Peyer's patch (tissue), 4 donors: ENCODE results near the gene SKAP2. TPM values are rescaled to one million over a fixed set of nuclear protein-coding genes. Genes with fewer than 3 reads are reported as not detected.

ENCODE experiments used
- DNase-seq, 3 donors: peaks; one replicate each; pipeline ENCODE4 v3.0.0-alpha.2; 2017 to 2019
- H3K27ac ChIP-seq, 4 donors: fragments of 200-600 bp; sonication (generic); one replicate each; pipeline ENCODE4 v1.5.1; 2016 to 2019
- H3K27me3 ChIP-seq, 2 donors: fragments of 200-600 bp; sonication (generic); one replicate each; pipeline ENCODE4 v1.5.1; 2019
- H3K36me3 ChIP-seq, 3 donors: fragments of 200-600 bp; sonication (generic); one replicate each; pipeline ENCODE4 v1.5.1; 2016 to 2019
- H3K4me1 ChIP-seq, 4 donors: fragments of 200-600 bp; sonication (generic); one replicate each; pipeline ENCODE4 v1.5.1; 2016 to 2019
- H3K4me3 ChIP-seq, 4 donors: fragments of 200-600 bp; sonication (generic); 1 replicate in 3 of 4; 2 replicates in 1 of 4; pipeline ENCODE4 v1.5.1; 2016 to 2019; ENCODE audit warnings: mild to moderate bottlenecking in 1 of 4
- H3K9me3 ChIP-seq, 4 donors: fragments of 200-600 bp; sonication (generic); one replicate each; pipeline ENCODE4 v1.5.1; 2016 to 2019; ENCODE audit warnings: mild to moderate bottlenecking in 1 of 4
- CTCF ChIP-seq, 6 experiments: fragments of 450-650 bp in 4 of 6; fragments of 200-600 bp in 2 of 6; sonication (generic) in 1 of 6; IDR thresholded peaks; one replicate each; pipeline ENCODE4 v1.5.1; 2017 to 2019; ENCODE audit warnings: antibody characterized with exemption in 6 of 6, mild to moderate bottlenecking in 3 of 6, moderate library complexity in 1 of 6
- POLR2A ChIP-seq, 2 donors: fragments of 450-650 bp; IDR thresholded peaks; one replicate each; pipeline ENCODE4 v1.5.1; 2017; ENCODE audit warnings: antibody characterized with exemption in 2 of 2, mild to moderate bottlenecking in 2 of 2, moderate library complexity in 2 of 2
- total RNA-seq, 4 donors: library from RNA; depleted of rRNA; stranded (reverse); fragments of >200 nt; gene quantifications; one replicate each; pipeline ENCODE4 v1.1.0, GENCODE V29; 2016

Gene SKAP2
- total RNA-seq, 4 donors from 2014 or later, result 32.2 to 101 (median 37.9) TPM

DNA sequence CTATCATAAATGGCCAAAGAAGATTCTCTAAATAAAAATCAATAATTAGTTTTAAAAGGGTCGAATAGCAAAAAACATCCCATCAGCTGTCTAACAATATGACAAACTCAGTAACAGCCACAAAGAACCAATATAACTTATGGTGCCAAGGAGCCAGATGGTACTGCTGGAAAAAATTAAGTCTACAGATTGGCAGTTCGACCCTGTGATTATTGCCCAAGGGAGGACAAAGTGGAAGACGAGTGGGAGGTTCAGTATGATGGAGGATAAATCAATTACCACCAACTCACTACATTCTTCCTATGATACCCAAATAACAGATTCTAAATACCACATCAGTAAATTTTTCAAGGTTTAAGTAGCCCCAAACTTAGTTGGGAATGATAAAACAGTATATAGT is 49.0 kb downstream of the SKAP2 start:
- Histone ChIP-seq H3K4me3 (no peak overlapping the region), H3K27ac (no peak overlapping the region), H3K36me3 (no peaks in the 10 kb centered on the region), H3K27me3 (no peaks in the 10 kb centered on the region), H3K4me1 (no peaks in the 10 kb centered on the region), H3K9me3 (no peaks in the 10 kb centered on the region)
- TF ChIP-seq POLR2A (IDR thresholded peaks at IDR 0.05) (no peak), CTCF (IDR thresholded peaks at IDR 0.05) (no peak)
- no peak for DNase-seq

- Histone ChIP-seq H3K27ac (no peak overlapping the region), H3K4me1 (no peaks in the 10 kb centered on the region), H3K36me3 (no peaks in the 10 kb centered on the region), H3K4me3 (no peak overlapping the region), H3K9me3 (no peaks in the 10 kb centered on the region), H3K27me3 (no peaks in the 10 kb centered on the region)
- TF ChIP-seq POLR2A (IDR thresholded peaks at IDR 0.05) (no peak), CTCF (IDR thresholded peaks at IDR 0.05) (no peak)
- no peak for DNase-seq
These were observed 51.0 kb downstream of the SKAP2 start for GRCh38 chr7:26813432-26813831.

- TF ChIP-seq POLR2A (IDR thresholded peaks at IDR 0.05) (no peak), CTCF (IDR thresholded peaks at IDR 0.05) (no peak)
- H3K36me3 ChIP-seq, result no peaks in the 10 kb centered on the region
- H3K27ac ChIP-seq, result no peak overlapping the region
- H3K4me1 ChIP-seq, result no peaks in the 10 kb centered on the region
- DNase-seq, result no peak
- H3K4me3 ChIP-seq, result no peak overlapping the region
- no peaks in the 10 kb centered on the region for H3K9me3 ChIP-seq
- H3K27me3 ChIP-seq, result no peaks in the 10 kb centered on the region
These were observed 69.8 kb downstream of the SKAP2 start for GRCh38 chr7:26794541-26794940.

- no peak overlapping the region for H3K4me3 ChIP-seq
These were observed 71.8 kb downstream of the SKAP2 start for GRCh38 chr7:26792576-26792975.

DNA sequence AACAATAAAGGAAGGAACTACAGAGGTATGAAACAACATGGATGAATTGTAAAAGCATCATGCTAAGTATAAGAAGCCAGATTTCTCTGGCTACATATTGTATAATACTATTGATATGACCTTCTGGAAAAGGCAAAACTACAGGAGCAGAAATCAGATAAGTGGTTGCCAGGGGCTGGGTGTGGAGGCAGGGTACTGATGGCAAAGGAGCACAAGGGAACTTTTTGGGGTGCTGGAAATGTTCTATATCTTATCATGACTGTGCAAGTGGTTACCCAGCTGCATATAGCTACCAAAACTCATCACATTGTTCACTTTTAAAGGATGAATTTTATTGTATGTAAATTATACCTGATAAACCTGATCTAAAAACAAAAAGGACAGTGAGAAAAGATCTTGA is 72.4 kb downstream of the SKAP2 start:
- H3K9me3 ChIP-seq, result no peaks in the 10 kb centered on the region
- H3K27ac ChIP-seq, result no peak overlapping the region
- no peak overlapping the region for H3K4me3 ChIP-seq
- H3K27me3 ChIP-seq, result no peaks in the 10 kb centered on the region
- no peaks in the 10 kb centered on the region for H3K4me1 ChIP-seq
- TF ChIP-seq CTCF (IDR thresholded peaks at IDR 0.05) (no peak), POLR2A (IDR thresholded peaks at IDR 0.05) (no peak)
- DNase-seq, result no peak
- no peaks in the 10 kb centered on the region for H3K36me3 ChIP-seq

More at GRCh38 chr7:26792576-26792975, 71.8 kb downstream of the SKAP2 start:
- TF ChIP-seq POLR2A (IDR thresholded peaks at IDR 0.05), result no peak
- no peak for TF ChIP-seq CTCF (IDR thresholded peaks at IDR 0.05)
- H3K36me3 ChIP-seq, result no peaks in the 10 kb centered on the region
- no peak for DNase-seq
- H3K27ac ChIP-seq, result no peak overlapping the region
- H3K27me3 ChIP-seq, result no peaks in the 10 kb centered on the region
- no peaks in the 10 kb centered on the region for H3K9me3 ChIP-seq
- H3K4me1 ChIP-seq, result no peaks in the 10 kb centered on the region
